Mesenchymal stem cell (in vitro differentiated cells and primary cell): Measurements from ENCODE around the gene JSRP1.

Source experiments
- DNase-seq: peaks from one replicate; pipeline ENCODE4 v3.0.0-alpha.2; 2013
- H2AFZ ChIP-seq: one replicate; pipeline ENCODE4 v1.6.1; 2013; ENCODE audit warnings: low read depth, mild to moderate bottlenecking, control low read depth, inconsistent platforms, low read length, moderate library complexity
- H2AK5ac ChIP-seq: 2 replicates; pipeline ENCODE4 v1.6.1; 2013; ENCODE audit warnings: low read length, moderate library complexity, mild to moderate bottlenecking, inconsistent platforms; ENCODE audit not compliant: severe bottlenecking
- H2BK120ac ChIP-seq: one replicate; pipeline ENCODE4 v1.6.1; 2013; ENCODE audit warnings: low read depth, mild to moderate bottlenecking, inconsistent platforms, low read length, moderate library complexity
- H2BK12ac ChIP-seq, 2 experiments: one replicate each; pipeline ENCODE4 v1.6.1; 2013; ENCODE audit warnings: inconsistent platforms in 2 of 2, low read length in 2 of 2, mild to moderate bottlenecking in 2 of 2, moderate library complexity in 2 of 2, control low read depth in 1 of 2
- H2BK15ac ChIP-seq: one replicate; pipeline ENCODE4 v1.6.1; 2013; ENCODE audit warnings: mild to moderate bottlenecking, low read depth, inconsistent platforms; ENCODE audit not compliant: poor library complexity, severe bottlenecking
- H2BK5ac ChIP-seq: 2 replicates; pipeline ENCODE4 v1.6.1; 2013; ENCODE audit warnings: low read depth, mild to moderate bottlenecking, low read length, control low read depth, inconsistent platforms; ENCODE audit not compliant: poor library complexity, severe bottlenecking
- H3K14ac ChIP-seq, 2 experiments: one replicate each; pipeline ENCODE4 v1.6.1; 2013; ENCODE audit warnings: inconsistent platforms in 2 of 2, low read length in 2 of 2, control low read depth in 1 of 2, mild to moderate bottlenecking in 1 of 2, moderate library complexity in 1 of 2
- H3K18ac ChIP-seq, 2 experiments: one replicate each; pipeline ENCODE4 v1.6.1; 2013; ENCODE audit warnings: inconsistent platforms in 2 of 2, low read length in 2 of 2, control low read depth in 1 of 2, low read depth in 1 of 2, mild to moderate bottlenecking in 1 of 2
- H3K23ac ChIP-seq, 2 experiments: one replicate each; pipeline ENCODE4 v1.6.1; 2013; ENCODE audit warnings: inconsistent platforms in 2 of 2, low read length in 2 of 2, mild to moderate bottlenecking in 2 of 2, moderate library complexity in 2 of 2, control low read depth in 1 of 2
- H3K27ac ChIP-seq: 2 replicates; pipeline ENCODE4 v1.5.1; 2013; ENCODE audit warnings: mild to moderate bottlenecking, moderate library complexity, low read length, control low read depth, inconsistent platforms; ENCODE audit not compliant: poor library complexity, severe bottlenecking
- H3K27me3 ChIP-seq, 2 experiments: 2 replicates each; pipeline versions ENCODE4 v1.6.1 to v1.7.0; 2013; ENCODE audit warnings: low read length in 2 of 2, mild to moderate bottlenecking in 2 of 2, moderate library complexity in 2 of 2, control low read depth in 1 of 2, inconsistent platforms in 1 of 2; ENCODE audit not compliant: control insufficient read depth in 1 of 2, insufficient read depth in 1 of 2
- H3K36me3 ChIP-seq, 2 experiments: 2 replicates each; pipeline versions ENCODE4 v1.6.1 to v1.7.0; 2013; ENCODE audit warnings: low read length in 2 of 2, control low read depth in 1 of 2, inconsistent platforms in 1 of 2, low read depth in 1 of 2, mild to moderate bottlenecking in 1 of 2; ENCODE audit not compliant: insufficient read depth in 2 of 2, control insufficient read depth in 1 of 2
- H3K4ac ChIP-seq, 2 experiments: one replicate each; pipeline ENCODE4 v1.6.1; 2013; ENCODE audit warnings: inconsistent platforms in 2 of 2, low read length in 2 of 2, mild to moderate bottlenecking in 2 of 2, moderate library complexity in 2 of 2, control low read depth in 1 of 2, low read depth in 1 of 2
- H3K4me1 ChIP-seq: 2 replicates; pipeline ENCODE4 v1.6.1; 2013; ENCODE audit warnings: low read depth, low read length, control low read depth; ENCODE audit not compliant: control insufficient read depth, insufficient read depth
- H3K4me2 ChIP-seq: 2 replicates; pipeline ENCODE4 v1.6.1; 2013; ENCODE audit warnings: low read length, mild to moderate bottlenecking, inconsistent platforms; ENCODE audit not compliant: poor library complexity, severe bottlenecking
- H3K4me3 ChIP-seq, 2 experiments: 2 replicates each; pipeline versions ENCODE4 v1.5.1 to v1.7.0; 2013; ENCODE audit warnings: low read length in 2 of 2, mild to moderate bottlenecking in 2 of 2, control low read depth in 1 of 2, low read depth in 1 of 2; ENCODE audit not compliant: insufficient read depth in 1 of 2
- H3K79me1 ChIP-seq: replicated peaks from 2 replicates; pipeline ENCODE4 v1.6.1; 2013; ENCODE audit warnings: mild to moderate bottlenecking, control low read depth, low read length, inconsistent platforms; ENCODE audit not compliant: poor library complexity, severe bottlenecking
- H3K9ac ChIP-seq: 2 replicates; pipeline ENCODE4 v1.7.0; 2013; ENCODE audit warnings: mild to moderate bottlenecking, low read length, moderate library complexity
- H3K9me3 ChIP-seq: 2 replicates; pipeline ENCODE4 v1.7.0; 2013; ENCODE audit warnings: mild to moderate bottlenecking, low read length; ENCODE audit not compliant: control insufficient read depth
- H4K8ac ChIP-seq: one replicate; pipeline ENCODE4 v1.6.1; 2013; ENCODE audit warnings: inconsistent platforms, mild to moderate bottlenecking, low read length, moderate library complexity
- H4K91ac ChIP-seq: one replicate; pipeline ENCODE4 v1.6.1; 2013; ENCODE audit warnings: mild to moderate bottlenecking, low read length, inconsistent platforms
- WGBS: methylation state at CpG from one replicate; pipeline ENCODE4 v1.1.7; 2013; ENCODE audit warnings: mixed read lengths; 5-methylcytosine and 5-hydroxymethylcytosine counted together

The JSRP1 gene

GRCh38 chr19:2271234-2272103, 15.3 kb upstream of the JSRP1 start:
- 47% methylated on average over 39 of the region's 43 CpGs for WGBS
- Histone ChIP-seq H4K91ac (peak overlapping the region; percentile 18), H3K79me1 (peaks cover 11% of the 10 kb centered on the region), H3K4me3 (peak overlapping the region; percentile 92 to 95), H3K4me1 (peaks cover 50% of the 10 kb centered on the region), H3K27me3 (no peaks in the 10 kb centered on the region), H2AFZ (no peak overlapping the region), H3K4ac (no peak overlapping the region), H3K9me3 (no peaks in the 10 kb centered on the region), H2AK5ac (no peak overlapping the region), H2BK12ac (no peak overlapping the region), H3K23ac (no peak overlapping the region), H3K36me3 (peaks cover 24 to 52% of the 10 kb centered on the region in 2 experiments), H2BK120ac (peak overlapping the region; percentile 34), H2BK15ac (peak overlapping the region; percentile 60), H2BK5ac (no peak overlapping the region), H3K4me2 (peak overlapping the region; percentile 78), H4K8ac (no peak overlapping the region), H3K14ac (peak overlapping the region; percentile 57 to 89), H3K9ac (peak overlapping the region; percentile 96), H3K18ac (peak overlapping the region; percentile 5 to 80), H3K27ac (peak overlapping the region; percentile 68)
- DNase-seq = peak; percentile 53

GRCh38 chr19:2270423-2271233, 14.4 kb upstream of the JSRP1 start:
- peak; percentile 86 for DNase-seq
- Histone ChIP-seq H3K36me3 (peaks cover 24 to 44% of the 10 kb centered on the region in 2 experiments), H3K27ac (peak overlapping the region; percentile 68), H3K9me3 (no peaks in the 10 kb centered on the region), H3K18ac (peak overlapping the region; percentile 85 to 94), H3K4ac (peak overlapping the region; percentile 93 to 94), H2AFZ (no peak overlapping the region), H3K27me3 (no peaks in the 10 kb centered on the region), H3K4me1 (peaks cover 48% of the 10 kb centered on the region), H3K23ac (peak overlapping the region; percentile 91 to 96), H3K4me2 (peak overlapping the region; percentile 78), H2BK120ac (peak overlapping the region; percentile 73), H3K14ac (peak overlapping the region; percentile 76 to 97), H2BK5ac (peak overlapping the region; percentile 74), H2AK5ac (no peak overlapping the region), H4K91ac (peak overlapping the region; percentile 83), H3K4me3 (peak overlapping the region; percentile 92 to 95), H3K79me1 (peaks cover 8% of the 10 kb centered on the region), H2BK12ac (peak overlapping the region in 1 of 2 experiments; percentile 49), H4K8ac (peak overlapping the region; percentile 71), H2BK15ac (peak overlapping the region; percentile 28), H3K9ac (peak overlapping the region; percentile 96)
- WGBS = under 1% methylated on average over 86 of the region's 88 CpGs

- Histone ChIP-seq H3K9me3 (no peaks in the 10 kb centered on the region), H3K4me3 (peak overlapping the region; percentile 92 to 95), H2BK120ac (peak overlapping the region; percentile 73), H2AFZ (no peak overlapping the region), H3K23ac (peak overlapping the region; percentile 91 to 94), H4K8ac (no peak overlapping the region), H2BK5ac (peak overlapping the region; percentile 74), H2AK5ac (no peak overlapping the region), H3K18ac (peak overlapping the region; percentile 85 to 94), H3K36me3 (peaks cover 24 to 38% of the 10 kb centered on the region in 2 experiments), H3K4me1 (peaks cover 43% of the 10 kb centered on the region), H3K79me1 (peaks cover 5% of the 10 kb centered on the region), H2BK15ac (no peak overlapping the region), H3K4me2 (peak overlapping the region; percentile 63), H2BK12ac (peak overlapping the region in 1 of 2 experiments; percentile 68), H3K14ac (peak overlapping the region; percentile 97), H3K27ac (peak overlapping the region; percentile 67), H3K4ac (peak overlapping the region; percentile 93 to 94), H3K27me3 (no peaks in the 10 kb centered on the region), H4K91ac (peak overlapping the region; percentile 83), H3K9ac (peak overlapping the region; percentile 96)
- no peak for DNase-seq
- 1% methylated on average over 21 of the region's 30 CpGs for WGBS
Measured at GRCh38 chr19:2270157-2270422, 13.9 kb upstream of the JSRP1 start.
